Right hindlimb (tissue), 1 donor: Measurements from ENCODE around the gene KRT79.
"Not testable (repeated sequence)": the region's sequence is repeated elsewhere in the genome, so short reads cannot be mapped to it uniquely, and the experiment has no call there.

Experiments used
- DNase-seq: peaks from one replicate; pipeline ENCODE4 v3.0.0-alpha.2; 2018

The KRT79 gene

GRCh38 chr12:52833922-52834726, at the start of gene KRT79:
TSS of gene KRT79 (minus strand) at chr12:52834311. CDS start at chr12:52834260, 51 bp downstream.
- no peak for DNase-seq

- DNase-seq, result not testable (repeated sequence)
Measured at GRCh38 chr12:52880499-52880898, 46.4 kb upstream of the KRT79 start.

- DNase-seq, result peak; percentile 85
Measured at GRCh38 chr12:52879394-52880351, 45.6 kb upstream of the KRT79 start.

- DNase-seq, result no peak
Measured at GRCh38 chr12:52878507-52879393, 44.6 kb upstream of the KRT79 start.

- no peak for DNase-seq
Measured at GRCh38 chr12:52877242-52877641, 43.1 kb upstream of the KRT79 start.

- DNase-seq, result no peak
Measured at GRCh38 chr12:52876372-52876771, 42.3 kb upstream of the KRT79 start.

GRCh38 chr12:52874573-52875435, 40.7 kb upstream of the KRT79 start:
- no peak for DNase-seq

- peak; percentile 82 for DNase-seq
Measured at GRCh38 chr12:52873832-52874572, 39.9 kb upstream of the KRT79 start.

GRCh38 chr12:52873513-52873831, 39.4 kb upstream of the KRT79 start:
- no peak for DNase-seq

GRCh38 chr12:52872644-52873389, 38.7 kb upstream of the KRT79 start:
- DNase-seq, result no peak

- DNase-seq, result peak; percentile 55
Measured at GRCh38 chr12:52871291-52872039, 37.4 kb upstream of the KRT79 start.

- peak; percentile 47 for DNase-seq
Measured at GRCh38 chr12:52870361-52871290, 36.5 kb upstream of the KRT79 start.

- DNase-seq, result peak; percentile 40
Measured at GRCh38 chr12:52867642-52868041, 33.5 kb upstream of the KRT79 start.

- DNase-seq, result no peak
Measured at GRCh38 chr12:52867152-52867551, 33.0 kb upstream of the KRT79 start.

GRCh38 chr12:52865090-52865944, 31.2 kb upstream of the KRT79 start:
- DNase-seq, result peak; percentile 81

GRCh38 chr12:52862023-52862422, 27.9 kb upstream of the KRT79 start:
- no peak for DNase-seq

GRCh38 chr12:52861511-52861910, 27.4 kb upstream of the KRT79 start:
- no peak for DNase-seq
